Stimulated activated CD4-positive, alpha-beta T cell treated with anti-CD3 and anti-CD28 coated beads, Interleukin-2, amount 100 ng/mL, for 48 hours (primary cell): ENCODE measurements around the gene DPH3.
"Not testable (repeated sequence)": the region's sequence is repeated elsewhere in the genome, so short reads cannot be mapped to it uniquely, and the experiment has no call there.

Experiments
- DNase-seq, 2 donors: peaks; one replicate each; pipeline ENCODE4 v3.0.0-alpha.2; 2020

The DPH3 gene

DNA sequence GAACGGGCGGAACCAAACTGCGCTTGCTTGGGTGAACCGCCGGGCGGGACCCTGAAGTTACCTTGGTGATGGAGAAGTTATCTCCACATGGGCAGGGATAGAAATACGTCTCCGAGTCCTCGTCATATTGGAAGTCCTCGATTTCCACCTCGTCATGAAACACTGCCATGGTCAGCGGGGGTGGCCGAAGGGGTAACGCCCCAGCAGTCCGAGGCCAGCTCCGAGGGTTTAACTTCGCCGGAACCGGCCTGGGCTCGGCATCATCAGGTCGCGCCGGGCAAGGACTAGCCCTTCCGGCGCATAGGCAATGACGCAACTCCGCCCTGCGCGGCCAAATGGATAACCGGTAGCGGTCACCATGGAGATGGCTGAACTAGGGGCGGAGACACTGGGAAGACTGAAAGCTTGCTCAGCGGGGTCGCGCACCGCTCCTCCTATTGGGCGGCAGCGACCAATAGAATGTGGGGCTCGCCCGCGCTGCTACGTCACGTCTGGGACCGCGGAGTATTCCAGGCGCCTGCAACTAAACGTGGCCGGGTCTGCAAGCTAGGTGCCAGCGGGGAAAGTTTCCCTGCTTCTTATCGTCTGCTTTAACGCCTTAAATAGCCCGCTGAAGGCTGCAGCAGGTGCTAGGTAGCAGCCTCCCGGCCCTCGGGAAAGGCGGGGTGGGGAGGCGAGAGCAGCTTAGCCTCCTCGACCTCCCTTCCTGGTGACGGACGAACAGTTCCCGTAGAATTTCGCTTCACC, at the start of gene DPH3, which contains the start of gene OXNAD1:
Gene DPH3, minus strand, starts transcription at position 236 of the 747 bp plus-strand sequence. Its CDS starts 67 bp downstream, at position 169.
Gene OXNAD1, plus strand, starts transcription at position 505 of the 747 bp plus-strand sequence. CDS start 5,741 bp downstream, outside the sequence.
- DNase-seq = peak; percentile 98 to 99

- DNase-seq = no peak
These were observed 49.3 kb upstream of the DPH3 start for GRCh38 chr3:16313886-16314645.

- DNase-seq = no peak
These were observed 47.3 kb upstream of the DPH3 start for GRCh38 chr3:16311960-16312451.

GRCh38 chr3:16310486-16310885, 45.7 kb upstream of the DPH3 start:
- DNase-seq = not testable (repeated sequence)

DNA sequence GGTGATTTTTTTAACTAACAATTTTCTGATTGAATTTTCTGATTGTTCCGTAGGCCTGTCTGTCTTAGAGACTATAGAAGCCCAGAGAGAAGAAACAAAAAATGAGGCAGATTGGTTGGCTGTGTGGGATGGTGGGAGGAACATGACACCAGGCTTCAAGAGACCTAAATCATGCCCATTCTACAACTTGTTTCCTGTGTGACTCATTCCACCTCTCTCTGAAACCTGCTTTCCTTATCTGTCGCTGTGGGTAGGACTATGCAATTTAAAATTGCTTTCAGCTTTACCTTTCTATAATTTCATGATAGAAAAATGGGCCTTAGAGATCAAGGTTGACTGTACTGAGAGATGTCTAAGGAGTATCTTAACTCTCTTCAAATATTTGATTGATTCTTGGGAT, 44.8 kb upstream of the DPH3 start:
- no peak for DNase-seq

DNA sequence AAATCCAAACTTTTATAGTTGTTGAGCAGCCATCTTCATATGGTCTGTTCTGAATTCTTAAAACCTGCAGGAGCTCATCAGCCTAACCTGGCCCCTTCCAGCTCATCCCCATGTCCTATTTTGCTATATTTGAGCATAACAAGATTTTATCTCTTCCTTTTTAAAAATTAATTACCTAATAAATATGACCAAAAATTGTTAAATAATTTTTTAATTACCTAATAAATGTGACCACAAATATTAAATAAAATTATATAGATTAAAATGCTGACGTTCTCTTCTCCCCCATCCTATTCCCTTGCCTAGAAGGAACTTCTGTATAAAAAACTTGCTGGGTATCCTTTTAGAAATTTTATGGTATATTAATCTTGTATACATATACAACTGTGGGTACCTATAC, 44.0 kb upstream of the DPH3 start:
- DNase-seq = no peak

DNA sequence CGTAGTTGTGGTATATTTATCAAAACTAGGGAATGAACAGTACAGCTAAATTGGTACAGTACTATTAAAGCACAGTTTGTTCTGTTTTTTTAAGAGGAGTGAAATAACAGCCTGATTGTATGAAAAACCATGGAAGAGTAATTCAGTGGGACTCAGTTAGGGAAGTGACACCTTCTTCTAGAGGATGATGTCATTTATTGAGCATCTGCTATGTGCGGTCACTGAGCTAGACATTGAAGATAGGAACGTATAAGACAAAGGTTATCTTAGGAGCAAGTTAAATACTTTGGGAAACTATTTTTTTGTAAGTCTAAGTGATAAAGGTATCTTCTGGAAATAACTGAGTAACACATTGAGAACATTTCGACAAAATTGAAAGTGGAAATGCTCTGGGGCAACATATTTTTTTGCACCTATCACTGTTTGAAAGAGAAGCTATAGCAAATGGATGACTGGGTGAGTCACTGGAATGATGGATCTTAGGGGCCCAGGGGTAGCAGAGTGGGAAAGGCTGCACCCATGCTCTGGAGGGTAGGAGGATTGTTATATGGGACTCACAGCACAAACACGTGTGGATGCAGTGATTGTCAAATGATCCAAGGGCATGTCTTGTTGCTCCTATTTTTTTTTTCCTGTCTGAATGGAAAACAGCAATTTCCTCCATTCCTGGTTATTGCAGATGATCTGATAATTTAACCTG, 43.2 kb upstream of the DPH3 start:
- no peak for DNase-seq

- no peak for DNase-seq
These were observed 40.4 kb upstream of the DPH3 start for GRCh38 chr3:16305111-16305541.

- DNase-seq = no peak
These were observed 39.6 kb upstream of the DPH3 start for GRCh38 chr3:16304061-16305010.

GRCh38 chr3:16303037-16303575, 38.4 kb upstream of the DPH3 start:
- no peak for DNase-seq

GRCh38 chr3:16302082-16302631, 37.4 kb upstream of the DPH3 start:
- no peak for DNase-seq

GRCh38 chr3:16301507-16301906, 36.8 kb upstream of the DPH3 start:
- no peak for DNase-seq

DNA sequence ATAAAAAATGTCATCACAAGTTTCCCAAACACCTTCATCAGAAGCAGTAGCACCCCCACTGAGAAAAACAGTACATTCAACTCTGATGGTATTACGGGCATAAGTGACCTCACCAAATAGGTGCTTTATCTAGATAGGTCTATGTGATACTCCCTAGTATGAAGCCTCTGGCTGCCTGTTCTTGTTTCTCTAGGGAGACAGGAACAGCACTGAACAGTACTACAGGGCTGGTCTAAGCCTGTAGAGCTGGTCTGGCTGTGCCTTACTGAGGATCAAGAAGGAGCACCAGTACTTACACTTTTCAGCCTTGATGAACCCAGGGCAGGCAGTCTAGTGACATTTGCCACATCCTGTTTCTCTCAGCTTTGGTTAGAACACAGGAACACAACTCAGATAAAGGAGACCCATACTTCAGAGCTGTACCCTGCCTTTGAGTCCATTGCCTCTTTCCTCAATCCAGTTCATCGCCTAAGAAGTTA, 36.2 kb upstream of the DPH3 start:
- DNase-seq = no peak

DNA sequence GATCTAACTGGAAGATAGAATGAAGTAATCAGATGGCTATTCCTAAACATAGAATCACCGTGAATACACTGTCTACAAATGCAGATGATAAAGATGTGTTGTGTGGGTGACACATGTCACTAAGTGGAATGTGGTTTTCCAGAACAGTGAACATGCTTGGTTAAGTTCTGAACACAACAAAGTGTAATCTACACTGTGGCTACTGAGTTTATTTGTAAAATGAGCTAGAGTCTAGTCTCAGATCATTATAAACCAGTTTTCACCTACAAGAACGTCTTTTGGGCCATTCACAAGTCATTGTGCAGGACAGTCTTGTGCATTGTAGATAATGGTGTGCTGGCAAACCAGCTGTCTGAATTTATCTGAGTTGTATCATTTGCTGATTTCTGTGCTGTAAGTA, 35.6 kb upstream of the DPH3 start:
- no peak for DNase-seq

GRCh38 chr3:16299746-16300145, 35.0 kb upstream of the DPH3 start:
- DNase-seq = no peak

DNA sequence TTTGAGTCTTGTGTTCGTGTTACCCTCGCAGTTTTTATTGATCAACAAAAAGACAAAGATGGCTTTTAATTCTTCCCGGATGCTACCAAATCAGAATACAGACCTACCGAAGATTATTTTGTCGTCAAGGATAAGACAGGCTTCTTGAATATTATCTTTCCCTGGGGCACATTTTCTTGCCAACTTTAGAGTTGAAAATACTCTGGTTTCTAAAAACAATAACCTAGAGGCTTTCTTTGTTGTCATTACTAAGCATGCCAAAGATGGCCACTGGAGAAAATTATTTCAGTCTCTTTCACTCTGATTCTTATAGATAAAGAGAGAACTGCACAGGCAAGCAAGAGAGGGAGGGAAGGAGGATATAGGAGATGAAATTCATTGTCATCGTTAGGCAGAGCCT, 34.1 kb upstream of the DPH3 start:
- no peak for DNase-seq

DNA sequence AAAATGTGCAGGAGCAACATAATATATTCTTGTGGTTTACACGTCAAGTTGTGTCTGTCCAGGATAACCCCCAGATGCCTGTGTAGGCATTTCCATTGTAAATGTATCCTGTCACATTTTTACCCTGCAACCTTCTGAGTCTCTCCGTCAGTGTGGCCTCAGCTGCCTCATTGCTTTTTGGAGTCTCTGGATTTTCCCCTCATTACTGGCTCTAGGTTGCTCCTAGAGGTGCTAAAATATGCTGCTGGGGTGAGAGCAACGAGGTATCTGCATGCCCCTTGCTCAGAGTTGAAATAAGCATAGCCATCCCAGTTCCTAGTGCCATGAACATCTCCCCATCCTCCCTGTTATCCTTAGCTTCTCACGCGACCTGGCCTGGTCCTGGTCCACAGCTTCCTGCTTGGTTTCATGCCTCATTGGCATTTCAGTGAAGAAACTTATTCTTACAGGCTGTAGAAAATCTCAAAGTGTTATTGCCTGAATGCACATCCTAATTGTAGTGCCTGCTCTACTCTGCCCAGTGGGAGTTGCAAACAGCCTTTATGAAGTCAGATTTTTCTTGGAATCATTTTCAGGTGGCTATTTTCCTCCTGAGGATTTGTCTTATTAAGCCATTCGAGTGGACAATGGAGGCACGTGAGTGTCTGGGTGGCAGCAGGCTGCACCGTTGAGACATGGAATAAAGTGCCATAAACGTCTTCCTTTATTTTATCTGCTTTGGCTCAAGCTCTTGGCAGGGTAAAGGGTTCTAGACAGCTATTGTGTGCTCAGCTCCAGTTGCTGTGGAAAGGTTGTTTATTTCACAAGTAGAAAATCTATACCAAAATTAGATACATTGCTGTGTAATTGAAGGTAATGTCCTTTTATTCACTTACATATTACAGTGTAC, 33.5 kb upstream of the DPH3 start:
- no peak for DNase-seq

GRCh38 chr3:16295298-16295890, 30.7 kb upstream of the DPH3 start:
- no peak for DNase-seq

- DNase-seq = no peak
These were observed 30.1 kb upstream of the DPH3 start for GRCh38 chr3:16294844-16295243.

- no peak for DNase-seq
These were observed 26.1 kb upstream of the DPH3 start for GRCh38 chr3:16290827-16291196.
